Sigmoid colon (tissue), 7 donors: ENCODE results near the gene SP9. TPM values are rescaled to one million over a fixed set of nuclear protein-coding genes. Genes with fewer than 3 reads are reported as not detected.

ENCODE experiments used
- DNase-seq: peaks from one replicate; pipeline ENCODE4 v3.0.0-alpha.2; 2019
- H3K27ac ChIP-seq, 4 donors: fragments of 200-600 bp; sonication (generic); one replicate each; pipeline ENCODE4 v1.5.1; 2016 to 2019; ENCODE audit warnings: mild to moderate bottlenecking in 1 of 4
- H3K27me3 ChIP-seq, 3 donors: fragments of 200-600 bp; sonication (generic); one replicate each; pipeline ENCODE4 v1.5.1; 2019; ENCODE audit warnings: mild to moderate bottlenecking in 1 of 3
- H3K36me3 ChIP-seq, 4 donors: fragments of 200-600 bp; sonication (generic); one replicate each; pipeline ENCODE4 v1.5.1; 2016 to 2019
- H3K4me1 ChIP-seq, 4 donors: fragments of 200-600 bp; sonication (generic); one replicate each; pipeline ENCODE4 v1.5.1; 2017 to 2019
- H3K4me3 ChIP-seq, 4 donors: fragments of 200-600 bp; sonication (generic); one replicate each; pipeline ENCODE4 v1.5.1; 2017 to 2019; ENCODE audit warnings: mild to moderate bottlenecking in 2 of 4, moderate library complexity in 1 of 4
- H3K9me3 ChIP-seq, 4 donors: fragments of 200-600 bp in 3 of 4; sonication (generic) in 3 of 4; one replicate each; pipeline versions ENCODE4 v1.5.1 to v1.6.1; 2013 to 2019
- EP300 ChIP-seq, 4 donors: sonication (generic); formaldehyde crosslinking; IDR thresholded peaks; one replicate each; pipeline ENCODE4 v1.6.1; 2017; ENCODE audit warnings: antibody characterized with exemption in 4 of 4
- POLR2A ChIP-seq, 2 donors: fragments of 450-650 bp; IDR thresholded peaks; one replicate each; pipeline ENCODE4 v1.6.1; 2016; ENCODE audit warnings: antibody characterized with exemption in 2 of 2, mild to moderate bottlenecking in 2 of 2, moderate library complexity in 2 of 2
- POLR2AphosphoS5 ChIP-seq, 4 donors: sonication (generic); formaldehyde crosslinking; IDR thresholded peaks; one replicate each; pipeline ENCODE4 v1.6.1; 2017; ENCODE audit warnings: antibody characterized with exemption in 4 of 4
- WGBS, 2 donors: extraction: QIAGEN DNeasy Blood & Tissue Kit; methylation state at CpG; one replicate each; pipeline ENCODE4 v1.1.7; 2013; 5-methylcytosine and 5-hydroxymethylcytosine counted together
- intact Hi-C: fragments of 100-400 bp; cut with DNase I; formaldehyde crosslinking; loops from one replicate; pipeline ENCODE4 v1.15.1; 2023
- polyA plus RNA-seq, 3 donors: library from polyadenylated mRNA; stranded (reverse); fragments of 200-250 nt; gene quantifications; one replicate each; pipeline ENCODE4 v1.2.3, GENCODE V29; 2013
- total RNA-seq, 4 donors: library from RNA; depleted of rRNA; stranded (reverse); fragments of >200 nt; gene quantifications; one replicate each; pipeline ENCODE4 v1.1.0, GENCODE V29; 2016
- TF ChIP-seq, protein P1 (sequence below), 4 experiments: fragments of 450-650 bp in 3 of 4; fragments of 200-600 bp in 1 of 4; IDR thresholded peaks; one replicate each; pipeline ENCODE4 v1.5.1; 2016 to 2019; ENCODE audit warnings: antibody characterized with exemption in 4 of 4, mild to moderate bottlenecking in 3 of 4, moderate library complexity in 2 of 4
- donor health status: healthy with polysubstance abuse.
- donor health status: Bipolar disorder and iron deficiency.
- donor health status: healthy.

Gene SP9
- total and polyA plus RNA-seq, 7 donors: not detected

DNA sequence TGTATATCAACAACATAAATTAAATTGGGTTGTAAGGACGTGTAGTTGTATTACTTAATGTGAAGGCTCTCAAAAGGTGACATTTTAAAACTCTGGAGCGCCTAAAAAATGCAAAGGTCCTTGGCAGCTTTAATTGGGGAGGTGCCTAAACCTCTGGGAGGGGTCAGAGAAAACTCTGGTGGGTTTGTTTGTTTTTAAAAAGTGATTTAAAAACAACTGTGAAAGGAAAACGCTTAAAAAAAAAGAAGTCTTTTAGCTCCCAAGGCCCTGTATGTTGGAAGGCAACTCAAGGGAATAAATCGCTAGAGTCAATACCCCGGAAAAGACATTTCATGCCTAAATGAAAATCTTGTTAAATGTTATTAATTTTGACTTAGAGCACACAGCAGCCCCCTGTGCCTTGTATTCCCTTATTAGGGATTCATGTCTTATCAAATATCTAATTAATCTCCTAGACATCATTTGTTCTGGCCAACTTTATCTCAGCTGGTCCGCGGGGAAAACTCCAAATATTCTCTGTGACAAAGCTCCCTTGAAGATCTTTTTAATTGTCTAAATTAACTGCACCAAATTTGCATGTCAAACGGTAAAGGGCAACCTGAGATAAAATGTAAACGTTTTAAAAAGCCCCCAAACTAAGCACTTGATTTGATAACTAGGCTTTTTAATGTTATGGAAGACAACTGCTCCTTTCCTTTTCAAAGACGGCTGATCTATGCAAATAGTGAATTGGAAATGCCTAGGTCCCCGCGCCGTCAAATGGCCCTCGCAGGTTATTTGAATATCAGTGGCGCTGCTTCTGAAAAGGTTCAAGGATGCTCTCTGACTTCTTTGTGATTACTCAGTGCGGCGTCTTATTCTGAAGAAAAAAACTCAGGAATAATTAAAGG, 4.2 kb downstream of the SP9 start:
- WGBS, 2 donors: 8 to 10% methylated on average over 17 of the region's 17 CpGs
- Histone ChIP-seq H3K4me3 (no peak overlapping the region), H3K36me3 (no peaks in the 10 kb centered on the region), H3K9me3 (no peaks in the 10 kb centered on the region), H3K4me1 (peaks cover 0 to 73% (median 68%) of the 10 kb centered on the region in 4 donors), H3K27me3 (peaks cover 89 to 100% (median 100%) of the 10 kb centered on the region in 3 donors), H3K27ac (no peak overlapping the region)
- intact Hi-C loops: loop anchor here (5.0 to 10.0 kb wide), 4 partner anchors 92 to 1114 kb away; partner anchors contain the start of genes OLA1 and SP3
- TF ChIP-seq EP300 (IDR thresholded peaks at IDR 0.05): no peak
- TF ChIP-seq, protein P1, sequence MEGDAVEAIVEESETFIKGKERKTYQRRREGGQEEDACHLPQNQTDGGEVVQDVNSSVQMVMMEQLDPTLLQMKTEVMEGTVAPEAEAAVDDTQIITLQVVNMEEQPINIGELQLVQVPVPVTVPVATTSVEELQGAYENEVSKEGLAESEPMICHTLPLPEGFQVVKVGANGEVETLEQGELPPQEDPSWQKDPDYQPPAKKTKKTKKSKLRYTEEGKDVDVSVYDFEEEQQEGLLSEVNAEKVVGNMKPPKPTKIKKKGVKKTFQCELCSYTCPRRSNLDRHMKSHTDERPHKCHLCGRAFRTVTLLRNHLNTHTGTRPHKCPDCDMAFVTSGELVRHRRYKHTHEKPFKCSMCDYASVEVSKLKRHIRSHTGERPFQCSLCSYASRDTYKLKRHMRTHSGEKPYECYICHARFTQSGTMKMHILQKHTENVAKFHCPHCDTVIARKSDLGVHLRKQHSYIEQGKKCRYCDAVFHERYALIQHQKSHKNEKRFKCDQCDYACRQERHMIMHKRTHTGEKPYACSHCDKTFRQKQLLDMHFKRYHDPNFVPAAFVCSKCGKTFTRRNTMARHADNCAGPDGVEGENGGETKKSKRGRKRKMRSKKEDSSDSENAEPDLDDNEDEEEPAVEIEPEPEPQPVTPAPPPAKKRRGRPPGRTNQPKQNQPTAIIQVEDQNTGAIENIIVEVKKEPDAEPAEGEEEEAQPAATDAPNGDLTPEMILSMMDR (IDR thresholded peaks at IDR 0.05): no peak
- no peak for DNase-seq

DNA sequence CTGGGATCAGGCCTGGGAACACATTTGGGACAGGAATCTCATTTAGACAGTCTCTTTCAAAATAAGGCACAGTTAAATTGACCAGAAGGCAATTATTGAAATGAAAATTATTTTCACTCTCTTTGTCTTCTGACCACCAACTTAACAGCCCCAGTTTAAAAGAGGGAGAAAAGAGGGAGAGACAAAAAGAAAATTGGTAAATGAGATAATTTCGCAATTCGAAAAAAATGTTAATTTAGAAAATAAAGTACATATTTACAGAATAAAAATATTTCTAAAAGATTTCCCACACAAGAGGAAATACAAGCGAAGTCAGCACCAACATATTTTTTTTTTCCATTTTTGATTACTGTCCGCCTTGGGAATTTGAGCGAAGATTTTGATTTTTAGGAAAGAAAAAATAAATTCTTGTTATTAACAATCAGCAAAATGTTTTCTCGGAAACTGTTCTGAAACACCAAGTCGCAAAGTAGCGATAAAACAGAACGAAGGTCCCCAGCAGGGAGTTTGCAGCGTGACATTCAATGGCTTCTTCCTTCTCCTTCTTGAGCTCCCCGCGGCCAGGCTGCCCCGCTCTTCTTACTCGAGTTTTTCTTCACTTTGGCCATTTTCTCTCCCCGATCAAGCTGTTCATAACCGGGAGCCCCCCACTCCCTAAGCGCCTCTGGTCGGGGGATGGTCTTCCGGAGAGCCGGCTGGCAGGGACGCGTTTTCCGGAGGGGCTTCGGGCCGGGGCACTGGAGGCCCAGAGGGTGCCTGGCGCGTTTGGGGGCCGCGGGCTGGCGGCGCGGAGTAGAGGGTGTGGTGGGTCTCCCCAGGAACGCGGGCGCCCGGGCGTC, 5.0 kb downstream of the SP9 start:
- peaks cover 87 to 100% (median 100%) of the 10 kb centered on the region in 3 donors for H3K27me3 ChIP-seq
- H3K36me3 ChIP-seq: no peaks in the 10 kb centered on the region
- TF ChIP-seq, protein P1 (IDR thresholded peaks at IDR 0.05): no peak
- TF ChIP-seq POLR2AphosphoS5 (IDR thresholded peaks at IDR 0.05) (peak in 2 of 4 donors; percentile 34 to 60), EP300 (IDR thresholded peaks at IDR 0.05) (no peak), POLR2A (IDR thresholded peaks at IDR 0.05) (no peak)
- no peak for DNase-seq
- peaks cover 0 to 66% (median 64%) of the 10 kb centered on the region in 4 donors for H3K4me1 ChIP-seq
- intact Hi-C loops: loop anchor here (2.0 to 10.0 kb wide), 7 partner anchors 92 to 1115 kb away; partner anchors contain the start of genes OLA1 and SP3
- WGBS, 2 donors: 6 to 7% methylated on average over 37 of the region's 37 CpGs
- no peak overlapping the region for H3K4me3 ChIP-seq
- no peaks in the 10 kb centered on the region for H3K9me3 ChIP-seq
- H3K27ac ChIP-seq: no peak overlapping the region

DNA sequence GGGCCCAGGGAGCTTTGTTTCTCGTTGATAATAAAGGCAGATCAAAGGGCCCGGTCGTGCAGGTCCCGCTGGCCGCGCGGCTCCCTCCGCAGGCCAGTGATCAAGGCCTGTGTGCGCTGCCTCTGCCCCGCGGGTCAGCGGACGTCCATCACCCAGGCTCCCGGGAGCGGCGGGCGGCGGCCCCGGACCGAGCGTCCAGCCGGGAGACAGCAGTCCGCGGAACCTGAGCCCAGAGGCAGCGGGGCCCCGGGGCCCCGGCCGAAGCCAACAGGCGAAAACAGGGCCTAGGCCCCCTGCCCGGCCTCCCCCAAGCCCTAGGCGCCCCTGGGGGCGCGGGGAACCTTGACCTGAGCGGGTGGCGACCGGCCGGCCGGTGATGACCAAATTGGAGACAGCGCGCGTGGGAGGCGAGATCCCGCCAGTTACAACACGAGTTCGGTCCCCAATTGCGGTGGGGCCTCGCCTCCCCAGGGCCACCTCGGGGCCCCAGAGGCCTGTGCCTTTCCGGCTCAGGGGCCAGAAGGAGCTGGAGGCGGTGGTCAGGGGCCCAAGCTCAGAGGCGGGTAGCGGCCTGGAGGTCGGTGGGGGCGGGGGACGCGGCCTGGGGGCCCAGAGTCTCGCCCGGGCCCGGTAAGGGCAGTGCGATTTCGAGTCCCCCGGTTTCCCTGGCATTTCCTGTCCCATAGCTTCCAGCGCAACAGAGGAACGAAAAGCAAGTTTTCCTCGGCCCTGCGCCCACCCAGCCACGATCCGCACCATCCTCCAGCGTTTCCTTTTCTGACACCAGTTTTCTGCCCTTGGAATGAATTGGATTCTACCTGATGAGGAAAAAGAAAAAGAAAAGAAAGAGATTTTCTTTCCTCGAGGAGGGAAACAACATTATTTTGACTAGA, 5.9 kb downstream of the SP9 start:
- Histone ChIP-seq H3K27ac (no peak overlapping the region), H3K27me3 (peaks cover 82 to 100% (median 93%) of the 10 kb centered on the region in 3 donors), H3K36me3 (no peaks in the 10 kb centered on the region), H3K4me3 (no peak overlapping the region), H3K9me3 (no peaks in the 10 kb centered on the region), H3K4me1 (peaks cover 0 to 57% (median 56%) of the 10 kb centered on the region in 4 donors)
- 6 to 7% methylated on average over 70 of the region's 70 CpGs for WGBS, 2 donors
- intact Hi-C loops: loop anchor here (2.0 to 5.0 kb wide), 3 partner anchors 183 to 938 kb away; no protein-coding TSS in a partner anchor
- DNase-seq: no peak
- peak in 2 of 4 donors; percentile 23 to 42 for TF ChIP-seq POLR2AphosphoS5 (IDR thresholded peaks at IDR 0.05)
- no peak for TF ChIP-seq EP300 (IDR thresholded peaks at IDR 0.05)

DNA sequence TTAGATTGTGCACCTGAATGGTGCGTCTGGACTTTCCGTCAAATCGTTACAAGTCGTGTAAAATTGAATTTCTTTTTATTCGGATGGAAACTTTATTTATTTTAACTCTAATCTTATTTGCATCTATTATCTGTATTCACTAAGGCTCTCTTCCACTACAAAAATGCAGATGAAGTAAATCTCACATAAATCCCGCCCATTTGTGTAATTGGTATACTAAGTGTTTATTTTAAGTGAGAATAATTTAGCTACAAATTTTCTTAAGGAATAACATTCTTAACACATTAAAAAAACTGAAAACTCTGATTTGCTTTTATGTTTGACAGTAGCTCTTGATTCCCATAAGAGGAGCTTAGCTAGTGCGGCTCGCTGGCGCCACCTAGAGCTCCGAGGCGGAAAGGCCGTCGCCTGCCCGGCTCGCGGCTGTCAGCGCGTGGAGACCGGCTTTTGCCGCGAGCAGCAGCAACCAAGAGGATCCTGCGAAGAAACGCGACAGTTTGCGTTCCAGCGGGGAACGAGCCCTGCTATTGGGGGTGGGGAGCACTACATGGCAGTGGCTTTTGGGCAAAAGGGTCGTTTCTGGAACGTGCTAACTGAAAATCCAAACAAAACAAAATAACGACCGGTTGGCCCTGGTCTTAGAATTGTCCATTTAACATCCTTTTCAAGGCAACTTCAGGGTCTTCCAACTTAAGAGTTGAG, 6.7 kb downstream of the SP9 start:
- H3K36me3 ChIP-seq: no peaks in the 10 kb centered on the region
- H3K4me1 ChIP-seq: peaks cover 0 to 49% (median 48%) of the 10 kb centered on the region in 4 donors
- peak in 3 of 4 donors; percentile 51 to 71 (median 61) for TF ChIP-seq POLR2AphosphoS5 (IDR thresholded peaks at IDR 0.05)
- TF ChIP-seq POLR2A (IDR thresholded peaks at IDR 0.05): no peak
- TF ChIP-seq, protein P1 (IDR thresholded peaks at IDR 0.05): peak; percentile 71 to 96 (median 80)
- WGBS, 2 donors: 1 to 2% methylated on average over 31 of the region's 31 CpGs
- no peak overlapping the region for H3K27ac ChIP-seq
- intact Hi-C loops: loop anchor here (2.0 to 5.0 kb wide), 3 partner anchors 184 to 939 kb away; no protein-coding TSS in a partner anchor
- H3K27me3 ChIP-seq: peaks cover 74 to 97% (median 85%) of the 10 kb centered on the region in 3 donors
- no peak overlapping the region for H3K4me3 ChIP-seq
- peak; percentile 91 for DNase-seq
- H3K9me3 ChIP-seq: no peaks in the 10 kb centered on the region
